Loucy (cell line): ENCODE data around the gene PKD1.

ENCODE experiments used
- EZH2phosphoT487 ChIP-seq: fragments of 200-600 bp; IDR thresholded peaks from 2 replicates; pipeline ENCODE4 v1.6.1; 2018; ENCODE audit warnings: antibody characterized with exemption, mild to moderate bottlenecking, moderate library complexity, borderline replicate concordance
- TF ChIP-seq, protein P1 (sequence below): fragments of 200-600 bp; sonication (generic); conservative IDR thresholded peaks from 2 replicates; pipeline ENCODE4 v1.5.1; 2014; ENCODE audit warnings: mild to moderate bottlenecking, antibody characterized with exemption, low read length

DNA sequence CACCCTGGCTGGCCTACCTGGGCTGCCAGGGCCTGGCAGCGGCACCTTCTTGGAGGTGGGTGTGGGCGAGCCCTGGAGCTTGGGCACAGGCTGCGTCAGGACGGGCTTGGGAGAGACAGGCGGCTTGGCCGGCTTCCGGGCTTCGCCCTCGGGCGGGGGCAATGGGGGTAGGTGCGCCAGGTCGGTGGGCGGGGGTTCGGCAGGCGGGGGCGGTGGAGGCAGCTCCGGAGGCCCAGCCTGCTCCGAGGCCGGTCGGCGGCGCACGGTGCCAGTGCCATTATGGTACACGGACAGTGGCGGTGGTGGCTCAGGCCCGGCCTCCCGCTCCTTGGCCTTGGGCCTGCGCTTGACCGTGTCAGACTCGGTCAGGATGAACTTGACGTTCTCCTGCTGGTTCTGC lies 43.9 kb upstream of the PKD1 start:
- TF ChIP-seq, protein P1, sequence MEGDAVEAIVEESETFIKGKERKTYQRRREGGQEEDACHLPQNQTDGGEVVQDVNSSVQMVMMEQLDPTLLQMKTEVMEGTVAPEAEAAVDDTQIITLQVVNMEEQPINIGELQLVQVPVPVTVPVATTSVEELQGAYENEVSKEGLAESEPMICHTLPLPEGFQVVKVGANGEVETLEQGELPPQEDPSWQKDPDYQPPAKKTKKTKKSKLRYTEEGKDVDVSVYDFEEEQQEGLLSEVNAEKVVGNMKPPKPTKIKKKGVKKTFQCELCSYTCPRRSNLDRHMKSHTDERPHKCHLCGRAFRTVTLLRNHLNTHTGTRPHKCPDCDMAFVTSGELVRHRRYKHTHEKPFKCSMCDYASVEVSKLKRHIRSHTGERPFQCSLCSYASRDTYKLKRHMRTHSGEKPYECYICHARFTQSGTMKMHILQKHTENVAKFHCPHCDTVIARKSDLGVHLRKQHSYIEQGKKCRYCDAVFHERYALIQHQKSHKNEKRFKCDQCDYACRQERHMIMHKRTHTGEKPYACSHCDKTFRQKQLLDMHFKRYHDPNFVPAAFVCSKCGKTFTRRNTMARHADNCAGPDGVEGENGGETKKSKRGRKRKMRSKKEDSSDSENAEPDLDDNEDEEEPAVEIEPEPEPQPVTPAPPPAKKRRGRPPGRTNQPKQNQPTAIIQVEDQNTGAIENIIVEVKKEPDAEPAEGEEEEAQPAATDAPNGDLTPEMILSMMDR: no peak
- no peak for TF ChIP-seq EZH2phosphoT487
